AG10803 (cell line): ENCODE results near the gene MYL5.

Experiments
- DNase-seq: peaks from one replicate; pipeline ENCODE4 v3.0.0; 2010; ENCODE audit warnings: low read depth
- H3K4me3 ChIP-seq: 2 replicates; pipeline ENCODE4 v1.5.1; 2011; ENCODE audit warnings: mild to moderate bottlenecking, low read length, control low read depth
- TF ChIP-seq, protein P1 (sequence below): conservative IDR thresholded peaks from 2 replicates; pipeline ENCODE4 v1.5.1; 2011; ENCODE audit warnings: mild to moderate bottlenecking, low read length, control low read depth, inconsistent platforms

The MYL5 gene

DNA sequence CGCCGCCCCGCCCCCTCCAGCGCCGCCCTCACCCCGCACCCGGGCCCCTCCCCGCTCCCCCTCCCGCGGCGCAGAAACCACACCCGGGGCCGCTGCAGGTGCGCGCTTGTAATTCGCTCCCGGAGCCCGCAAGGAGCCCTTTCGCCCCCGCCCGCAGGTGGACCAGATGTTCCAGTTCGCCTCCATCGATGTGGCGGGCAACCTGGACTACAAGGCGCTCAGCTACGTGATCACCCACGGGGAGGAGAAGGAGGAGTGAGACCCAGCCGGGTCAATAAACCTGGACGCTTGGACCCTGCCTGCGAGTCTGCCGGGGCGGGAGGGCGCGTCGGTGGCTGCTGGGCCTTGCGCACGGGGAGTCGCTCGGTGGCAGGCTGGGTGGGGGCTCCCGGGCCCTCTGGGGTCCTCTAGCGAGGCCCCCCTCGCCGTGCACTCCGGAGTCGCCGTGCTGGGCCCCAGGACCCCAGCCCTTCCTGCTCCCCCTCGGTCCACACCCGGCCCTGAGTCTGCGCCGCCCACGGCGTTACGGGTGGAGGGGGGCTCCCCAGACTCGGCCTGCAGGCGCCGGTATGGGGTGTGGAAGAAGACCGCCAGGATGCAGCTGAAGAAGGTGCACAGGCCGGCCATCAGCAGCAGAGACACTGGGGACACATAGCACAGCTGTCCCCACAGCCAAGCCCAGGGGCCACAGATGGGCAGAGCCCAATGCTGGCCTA is 7.6 kb downstream of the MYL5 start:
- DNase-seq = no peak
- H3K4me3 ChIP-seq = no peak overlapping the region
- TF ChIP-seq, protein P1, sequence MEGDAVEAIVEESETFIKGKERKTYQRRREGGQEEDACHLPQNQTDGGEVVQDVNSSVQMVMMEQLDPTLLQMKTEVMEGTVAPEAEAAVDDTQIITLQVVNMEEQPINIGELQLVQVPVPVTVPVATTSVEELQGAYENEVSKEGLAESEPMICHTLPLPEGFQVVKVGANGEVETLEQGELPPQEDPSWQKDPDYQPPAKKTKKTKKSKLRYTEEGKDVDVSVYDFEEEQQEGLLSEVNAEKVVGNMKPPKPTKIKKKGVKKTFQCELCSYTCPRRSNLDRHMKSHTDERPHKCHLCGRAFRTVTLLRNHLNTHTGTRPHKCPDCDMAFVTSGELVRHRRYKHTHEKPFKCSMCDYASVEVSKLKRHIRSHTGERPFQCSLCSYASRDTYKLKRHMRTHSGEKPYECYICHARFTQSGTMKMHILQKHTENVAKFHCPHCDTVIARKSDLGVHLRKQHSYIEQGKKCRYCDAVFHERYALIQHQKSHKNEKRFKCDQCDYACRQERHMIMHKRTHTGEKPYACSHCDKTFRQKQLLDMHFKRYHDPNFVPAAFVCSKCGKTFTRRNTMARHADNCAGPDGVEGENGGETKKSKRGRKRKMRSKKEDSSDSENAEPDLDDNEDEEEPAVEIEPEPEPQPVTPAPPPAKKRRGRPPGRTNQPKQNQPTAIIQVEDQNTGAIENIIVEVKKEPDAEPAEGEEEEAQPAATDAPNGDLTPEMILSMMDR = no peak

DNA sequence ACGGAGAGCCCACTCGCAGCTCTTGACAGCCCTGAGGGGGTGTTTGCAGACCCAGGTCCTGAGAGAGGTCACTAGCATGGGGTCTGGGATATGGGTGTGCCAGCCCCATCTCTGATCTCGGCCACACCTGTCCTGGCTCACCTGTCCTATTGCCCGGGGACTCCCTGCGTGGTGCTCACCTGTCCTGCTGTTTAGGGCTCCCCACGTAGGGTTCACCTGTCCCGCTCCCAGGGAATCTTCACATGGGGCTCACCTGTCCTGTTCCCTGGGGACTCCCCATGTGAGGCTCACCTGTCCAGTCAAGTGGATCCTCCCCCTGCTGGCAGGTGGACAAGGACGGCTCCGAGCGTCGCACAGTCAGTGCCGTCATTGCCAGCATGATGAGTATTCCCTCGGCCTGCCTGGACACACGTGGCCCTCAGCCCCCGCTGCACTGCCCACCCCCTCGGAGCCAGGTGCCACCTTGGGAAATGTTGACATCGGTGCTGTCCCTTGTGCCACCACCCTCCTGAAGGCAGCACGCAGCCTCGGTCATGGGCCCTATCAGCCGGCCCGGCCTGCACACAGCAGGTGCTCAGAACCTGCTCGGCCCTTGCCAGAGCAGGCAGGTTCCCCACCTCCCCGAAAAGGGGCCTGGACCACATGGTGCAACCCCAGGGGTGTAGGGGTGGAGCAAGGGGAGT is 8.3 kb downstream of the MYL5 start:
- no peak for DNase-seq
- H3K4me3 ChIP-seq = no peak overlapping the region
- TF ChIP-seq, protein P1 = no peak

DNA sequence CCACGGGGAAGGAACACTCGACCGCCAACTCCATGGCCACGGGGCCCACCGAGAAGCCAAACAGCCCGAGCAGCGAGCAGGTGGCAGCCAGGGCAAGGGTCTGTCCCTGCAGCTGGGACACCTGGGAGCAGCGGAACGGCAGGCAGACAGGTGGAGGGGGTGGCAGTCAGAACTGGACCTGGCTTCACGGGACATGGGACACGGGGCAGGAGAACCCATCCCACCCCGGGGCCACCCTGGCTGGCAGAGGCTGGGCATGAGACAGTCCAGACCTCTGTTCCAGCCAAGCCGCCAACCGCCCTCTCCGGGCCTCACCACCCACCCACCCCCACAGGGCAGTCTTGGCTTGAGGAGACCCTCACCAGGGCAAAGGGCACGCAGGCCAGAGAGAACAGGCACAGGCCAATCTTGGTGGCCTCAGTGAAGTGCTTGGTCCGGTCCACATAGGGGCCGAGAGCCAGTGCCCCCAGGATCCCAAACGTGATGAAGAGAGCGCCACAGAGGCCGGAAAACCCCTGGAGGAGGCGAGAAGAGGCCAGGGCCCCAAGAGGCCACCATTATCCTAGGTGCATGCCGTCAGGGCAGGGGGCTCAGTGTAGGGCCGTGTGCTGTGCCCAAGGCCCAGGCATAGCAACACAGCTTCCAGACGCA is 9.0 kb downstream of the MYL5 start:
- TF ChIP-seq, protein P1 = no peak

DNA sequence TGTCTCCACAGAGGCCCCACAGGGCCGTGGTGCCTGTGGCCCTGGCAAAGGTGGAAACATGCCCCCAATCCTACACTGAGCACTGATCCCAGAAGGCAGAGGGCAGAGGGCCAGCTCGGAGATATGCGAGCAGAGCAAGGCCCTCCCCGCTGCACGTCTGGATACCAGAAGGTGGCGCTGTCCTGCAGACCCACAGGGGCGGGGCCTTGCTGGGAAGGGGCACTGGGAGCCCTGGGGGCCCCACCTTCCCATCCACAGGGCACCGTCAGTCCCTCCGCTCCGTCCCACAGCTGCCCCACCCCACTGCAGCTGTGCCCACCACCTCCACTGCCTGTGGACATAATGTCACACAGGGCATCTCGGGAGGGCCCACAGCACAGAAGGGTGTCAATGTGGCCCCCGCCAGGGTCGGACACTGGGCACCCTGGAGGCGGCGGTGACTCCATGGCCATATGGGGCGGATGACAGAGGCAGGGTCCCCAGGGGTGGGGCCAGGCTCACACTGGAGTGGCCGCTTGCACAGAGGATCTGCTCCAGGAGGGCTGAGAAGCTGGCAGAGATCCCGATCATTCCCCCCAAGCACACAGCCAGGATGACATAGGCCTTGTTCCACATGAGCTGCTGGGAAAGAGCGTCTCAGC is 9.8 kb downstream of the MYL5 start:
- peak; percentile 64 for DNase-seq
- no peak overlapping the region for H3K4me3 ChIP-seq
- TF ChIP-seq, protein P1 = peak; percentile 62

More for the DNA sequence above, 9.0 kb downstream of the MYL5 start:
- no peak overlapping the region for H3K4me3 ChIP-seq
- DNase-seq = no peak

DNA sequence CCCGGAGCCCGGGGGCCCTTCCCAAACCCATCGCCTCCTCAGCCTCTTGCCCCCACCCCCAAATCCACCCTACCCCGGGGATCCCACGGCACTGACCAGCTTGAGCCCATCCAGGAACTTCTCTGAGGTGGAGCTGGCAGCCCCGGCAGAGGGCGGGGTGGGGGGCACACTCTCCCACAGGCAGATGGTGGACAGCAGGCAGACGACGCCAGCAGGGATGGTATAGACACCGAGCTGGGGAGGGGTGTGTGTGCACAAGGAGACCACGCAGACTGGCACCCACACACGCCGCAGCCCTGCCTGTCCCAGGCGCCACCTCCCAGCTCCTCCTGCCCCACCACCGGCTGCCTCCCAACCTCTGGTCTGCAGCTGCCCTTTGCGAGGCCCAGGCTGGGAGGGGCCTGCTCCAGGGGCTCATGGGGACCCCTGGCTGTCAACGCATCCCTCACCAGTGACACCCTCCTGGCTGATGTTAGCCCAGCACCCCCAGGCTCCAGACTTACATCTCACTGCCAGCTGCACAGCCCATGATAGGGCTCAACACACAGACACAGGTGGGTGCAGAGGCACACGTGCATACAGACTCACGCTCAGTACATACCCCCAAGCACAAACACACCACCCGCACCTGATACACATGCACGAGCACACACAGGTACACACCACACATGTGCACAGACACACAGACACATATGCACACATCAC is 10.4 kb downstream of the MYL5 start:
- TF ChIP-seq, protein P1 = no peak

DNA sequence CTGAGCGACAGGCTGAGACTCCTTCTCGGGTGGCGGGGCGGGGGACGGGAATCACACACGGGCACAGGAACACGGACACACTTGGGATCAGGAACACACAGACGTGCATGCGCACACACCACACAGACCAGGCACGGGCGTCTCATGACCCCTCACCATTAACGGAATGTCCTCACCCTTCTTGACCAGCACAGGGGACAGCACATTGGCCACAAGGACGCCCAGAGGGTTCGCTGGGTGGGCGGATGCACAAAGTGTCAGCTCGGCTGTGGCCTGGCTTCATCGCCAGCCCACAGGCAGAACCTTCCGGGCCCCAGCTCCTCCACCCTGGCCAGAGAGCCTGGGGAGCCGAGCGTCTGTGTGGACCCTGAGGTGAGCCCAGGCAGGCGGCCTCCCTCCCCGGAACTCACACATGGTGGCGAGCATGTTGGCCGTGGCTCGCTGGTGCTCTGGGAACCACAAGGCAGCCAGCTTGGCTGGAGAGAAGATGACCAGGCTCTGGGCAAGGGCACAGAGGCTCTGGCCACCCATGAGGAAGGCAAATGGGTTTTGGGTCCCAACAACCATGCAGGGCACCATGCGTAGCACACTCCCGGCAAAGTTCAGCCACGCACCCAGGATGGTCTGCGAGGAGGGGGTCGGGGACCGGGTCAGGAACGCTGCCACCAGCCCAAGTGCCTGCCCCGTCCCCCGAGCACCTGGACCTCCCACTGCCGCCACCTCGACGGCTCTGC is 11.5 kb downstream of the MYL5 start:
- no peak overlapping the region for H3K4me3 ChIP-seq
- no peak for DNase-seq
- TF ChIP-seq, protein P1 = no peak

More for the DNA sequence above, 10.4 kb downstream of the MYL5 start:
- DNase-seq = no peak
- H3K4me3 ChIP-seq = no peak overlapping the region
